BLaER1 treated with 17β-estradiol and CSF1 and Interleukin-3, amounts not matched to agents 10 nM and 100 nM (cell line): ENCODE results near the gene ZSCAN10.
"Not testable (repeated sequence)": the region's sequence is repeated elsewhere in the genome, so short reads cannot be mapped to it uniquely, and the experiment has no call there.

Source experiments
- H3K27ac ChIP-seq, 11 experiments: shearing (Covaris generic); formaldehyde crosslinking; 2 replicates each; pipeline ENCODE4 v1.8.1; 2022
- H3K27me3 ChIP-seq, 11 experiments: shearing (Covaris generic); formaldehyde crosslinking; 2 replicates each; pipeline ENCODE4 v1.8.1; 2022
- H3K36me3 ChIP-seq, 11 experiments: shearing (Covaris generic); formaldehyde crosslinking; 2 replicates each; pipeline ENCODE4 v1.8.1; 2022
- H3K4me1 ChIP-seq, 10 experiments: shearing (Covaris generic); formaldehyde crosslinking; 2 replicates each; pipeline ENCODE4 v1.8.1; 2022
- H3K4me2 ChIP-seq, 11 experiments: shearing (Covaris generic); formaldehyde crosslinking; 2 replicates each; pipeline ENCODE4 v1.8.1; 2022
- H3K4me3 ChIP-seq, 10 experiments: shearing (Covaris generic); formaldehyde crosslinking; 2 replicates each; pipeline ENCODE4 v1.8.1; 2022
- H3K9ac ChIP-seq, 11 experiments: shearing (Covaris generic); formaldehyde crosslinking; 2 replicates each; pipeline ENCODE4 v1.8.1; 2022
- H3K9me3 ChIP-seq, 11 experiments: shearing (Covaris generic); formaldehyde crosslinking; replicated peaks in 1 of 11; 2 replicates each; pipeline ENCODE4 v1.8.1; 2022
- H4K20me1 ChIP-seq, 11 experiments: shearing (Covaris generic); formaldehyde crosslinking; 2 replicates each; pipeline ENCODE4 v1.8.1; 2022
- Cebpa-rat ChIP-seq, 11 experiments: shearing (Covaris generic); IDR thresholded peaks; 2 replicates each; pipeline ENCODE4 v1.8.1; 2022

ZSCAN10 gene

GRCh38 chr16:3075523-3075915 lies 23.6 kb downstream of the ZSCAN10 start:
- Histone ChIP-seq H3K9me3 (peaks cover 10 to 42% (median 38%) of the 10 kb centered on the region in 11 experiments; a peak in 20 of 22 replicates), H3K9ac (peak overlapping the region in 9 of 11 experiments; percentile 32 to 82 (median 72); a peak in 17 of 22 replicates), H3K4me2 (peak overlapping the region; percentile 70 to 95 (median 89)), H3K36me3 (peaks cover 0 to 23% (median 1%) of the 10 kb centered on the region in 11 experiments; a peak in 8 of 22 replicates), H3K27me3 (no peaks in the 10 kb centered on the region), H3K27ac (peak overlapping the region in 9 of 11 experiments; percentile 45 to 95 (median 86); a peak in 17 of 22 replicates), H3K4me1 (peaks cover 44 to 82% (median 76%) of the 10 kb centered on the region in 10 experiments), H3K4me3 (peak overlapping the region in 6 of 10 experiments; percentile 6 to 50 (median 37); a peak in 7 of 20 replicates), H4K20me1 (no peaks in the 10 kb centered on the region)
- TF ChIP-seq Cebpa-rat (IDR thresholded peaks at IDR 0.05), result no peak

- Histone ChIP-seq H3K36me3 (peaks cover 0 to 18% (median 0%) of the 10 kb centered on the region in 11 experiments; a peak in 8 of 22 replicates), H4K20me1 (no peaks in the 10 kb centered on the region), H3K4me3 (peak overlapping the region in 7 of 10 experiments; percentile 6 to 50 (median 29); a peak in 8 of 20 replicates), H3K4me2 (peak overlapping the region; percentile 70 to 95 (median 89)), H3K9ac (peak overlapping the region in 9 of 11 experiments; percentile 32 to 82 (median 72); a peak in 18 of 22 replicates), H3K27me3 (no peaks in the 10 kb centered on the region), H3K4me1 (peaks cover 44 to 86% (median 80%) of the 10 kb centered on the region in 10 experiments), H3K9me3 (peaks cover 9 to 37% (median 33%) of the 10 kb centered on the region in 11 experiments; a peak in 20 of 22 replicates), H3K27ac (peak overlapping the region in 9 of 11 experiments; percentile 45 to 95 (median 86); a peak in 17 of 22 replicates)
- TF ChIP-seq Cebpa-rat (IDR thresholded peaks at IDR 0.05), result peak in 8 of 11 experiments; percentile 60 to 95 (median 82); a peak in 15 of 22 replicates
Observed at GRCh38 chr16:3074860-3075522, 24.1 kb downstream of the ZSCAN10 start.

GRCh38 chr16:3073448-3073847 lies 25.6 kb downstream of the ZSCAN10 start:
- Histone ChIP-seq H3K9me3 (peaks cover 11 to 30% (median 27%) of the 10 kb centered on the region in 11 experiments; a peak in 18 of 22 replicates), H3K36me3 (peaks cover 0 to 15% (median 0%) of the 10 kb centered on the region in 11 experiments; a peak in 8 of 22 replicates), H3K27me3 (no peaks in the 10 kb centered on the region), H3K27ac (peak overlapping the region in 6 of 11 experiments; percentile 18 to 95 (median 78); a peak in 9 of 22 replicates), H4K20me1 (no peaks in the 10 kb centered on the region), H3K4me2 (peak overlapping the region; percentile 70 to 95 (median 89)), H3K4me3 (no peak overlapping the region), H3K4me1 (peaks cover 44 to 94% (median 85%) of the 10 kb centered on the region in 10 experiments), H3K9ac (peak overlapping the region in 2 of 11 experiments; percentile 81 to 82; a peak in 1 of 22 replicates)
- no peak for TF ChIP-seq Cebpa-rat (IDR thresholded peaks at IDR 0.05)

GRCh38 chr16:3072576-3073263 lies 26.4 kb downstream of the ZSCAN10 start:
- not testable (repeated sequence) for H3K27me3 ChIP-seq, H3K4me3 ChIP-seq, H3K36me3 ChIP-seq, H4K20me1 ChIP-seq
- Histone ChIP-seq H3K4me1 (peaks cover 44 to 94% (median 86%) of the 10 kb centered on the region in 10 experiments), H3K27ac (peak overlapping the region in 6 of 11 experiments; percentile 33 to 95 (median 68); a peak in 11 of 22 replicates), H3K4me2 (peak overlapping the region in 10 of 11 experiments; percentile 46 to 95 (median 90); a peak in 19 of 22 replicates), H3K9ac (0 out of 22 replicates have a peak overlapping the region, but pooled peaks of 1 of the 11 experiments have one; percentile 12), H3K9me3 (peaks cover 8 to 23% (median 20%) of the 10 kb centered on the region in 11 experiments; a peak in 18 of 22 replicates)

GRCh38 chr16:3072148-3072547 lies 26.9 kb downstream of the ZSCAN10 start:
- not testable (repeated sequence) for H3K9ac ChIP-seq, H3K27me3 ChIP-seq, H3K36me3 ChIP-seq, H3K4me3 ChIP-seq, H4K20me1 ChIP-seq
- Histone ChIP-seq H3K4me1 (peaks cover 43 to 94% (median 86%) of the 10 kb centered on the region in 10 experiments), H3K4me2 (peak overlapping the region in 9 of 11 experiments; percentile 18 to 95 (median 55); a peak in 17 of 22 replicates), H3K9me3 (peaks cover 2 to 17% (median 15%) of the 10 kb centered on the region in 11 experiments; a peak in 14 of 22 replicates), H3K27ac (peak overlapping the region in 4 of 11 experiments; percentile 19 to 49 (median 30); a peak in 6 of 22 replicates)

GRCh38 chr16:3071655-3072054 lies 27.4 kb downstream of the ZSCAN10 start:
- H3K36me3 ChIP-seq, result no peaks in the 10 kb centered on the region
- H3K4me1 ChIP-seq, result peaks cover 38 to 89% (median 81%) of the 10 kb centered on the region in 10 experiments
- H3K4me3 ChIP-seq, result no peak overlapping the region
- no peak overlapping the region for H3K9ac ChIP-seq
- H3K9me3 ChIP-seq, result peaks cover 0 to 12% (median 10%) of the 10 kb centered on the region in 11 experiments; a peak in 13 of 22 replicates
- no peaks in the 10 kb centered on the region for H3K27me3 ChIP-seq
- no peaks in the 10 kb centered on the region for H4K20me1 ChIP-seq
- no peak for TF ChIP-seq Cebpa-rat (IDR thresholded peaks at IDR 0.05)
- H3K27ac ChIP-seq, result peak overlapping the region in 4 of 11 experiments; percentile 19 to 49 (median 30); a peak in 6 of 22 replicates
- H3K4me2 ChIP-seq, result peak overlapping the region in 9 of 11 experiments; percentile 18 to 95 (median 55); a peak in 17 of 22 replicates

GRCh38 chr16:3070608-3071111 lies 28.4 kb downstream of the ZSCAN10 start:
- Histone ChIP-seq H3K4me2 (peak overlapping the region in 8 of 11 experiments; percentile 22 to 95 (median 60); a peak in 15 of 22 replicates), H3K36me3 (no peaks in the 10 kb centered on the region), H3K4me1 (peaks cover 30 to 87% (median 74%) of the 10 kb centered on the region in 10 experiments)

GRCh38 chr16:3069146-3069545 lies 29.9 kb downstream of the ZSCAN10 start:
- H3K27me3 ChIP-seq, H3K36me3 ChIP-seq, H4K20me1 ChIP-seq, H3K4me3 ChIP-seq, H3K9me3 ChIP-seq, H3K27ac ChIP-seq, H3K9ac ChIP-seq: not testable (repeated sequence)
- Histone ChIP-seq H3K4me2 (peak overlapping the region in 1 of 11 experiments; percentile 3; a peak in 1 of 22 replicates), H3K4me1 (peaks cover 24 to 80% (median 67%) of the 10 kb centered on the region in 10 experiments)

More at GRCh38 chr16:3070608-3071111, 28.4 kb downstream of the ZSCAN10 start:
- Histone ChIP-seq H3K9ac (no peak overlapping the region), H3K27ac (peak overlapping the region in 3 of 11 experiments; percentile 15 to 49 (median 33); a peak in 2 of 22 replicates), H4K20me1 (no peaks in the 10 kb centered on the region), H3K4me3 (no peak overlapping the region), H3K9me3 (peaks cover 0 to 8% (median 5%) of the 10 kb centered on the region in 11 experiments; a peak in 7 of 22 replicates), H3K27me3 (no peaks in the 10 kb centered on the region)
- TF ChIP-seq Cebpa-rat (IDR thresholded peaks at IDR 0.05), result no peak
